Heart right ventricle (tissue), 16 donors: ENCODE data around the gene WDR18. TPM values are rescaled to one million over a fixed set of nuclear protein-coding genes. Genes with fewer than 3 reads are reported as not detected.
A peak's percentile ranks its signal among the peaks of the same experiment; 100 is the strongest.

ENCODE experiments used
- ATAC-seq, 8 donors: fragments of 200-7000 bp; cut with Tn5 transposase; one replicate each; pipeline ENCODE4 v1.9.1; 2020; ENCODE audit warnings: mild to moderate bottlenecking in 8 of 8, moderate library complexity in 8 of 8, moderate number of reproducible peaks in 1 of 8
- DNase-seq, 2 donors: peaks; one replicate each; pipeline ENCODE4 v3.0.0-alpha.2; 2020
- H3K27ac ChIP-seq, 10 donors: fragments of 200-600 bp; sonication (generic) in 2 of 10; one replicate each; pipeline versions ENCODE4 v1.5.0 to v1.8.0; 2020 to 2022; ENCODE audit warnings: mild to moderate bottlenecking in 3 of 10
- H3K27me3 ChIP-seq, 7 donors: fragments of 200-600 bp; one replicate each; pipeline ENCODE4 v1.8.0; 2021 to 2022; ENCODE audit warnings: mild to moderate bottlenecking in 2 of 7
- H3K36me3 ChIP-seq, 9 donors: fragments of 200-600 bp; sonication (generic) in 1 of 9; one replicate each; pipeline versions ENCODE4 v1.5.0 to v1.8.0; 2020 to 2022; ENCODE audit warnings: mild to moderate bottlenecking in 2 of 9
- H3K4me1 ChIP-seq, 9 donors: fragments of 200-600 bp; sonication (generic) in 1 of 9; one replicate each; pipeline versions ENCODE4 v1.5.0 to v1.8.0; 2020 to 2022; ENCODE audit warnings: mild to moderate bottlenecking in 4 of 9
- H3K4me3 ChIP-seq, 10 donors: fragments of 200-600 bp; sonication (generic) in 2 of 10; one replicate each; pipeline versions ENCODE4 v1.5.0 to v1.8.0; 2020 to 2022; ENCODE audit warnings: mild to moderate bottlenecking in 7 of 10, moderate library complexity in 2 of 10
- H3K9me3 ChIP-seq, 11 donors: fragments of 200-600 bp in 10 of 11; sonication (generic) in 2 of 11; one replicate each; pipeline versions ENCODE4 v1.5.0 to v1.8.0; 2013 to 2022; ENCODE audit warnings: mild to moderate bottlenecking in 2 of 11, control low read depth in 1 of 11, moderate library complexity in 1 of 11
- CTCF ChIP-seq, 9 donors: fragments of 200-600 bp; sonication (generic) in 2 of 9; IDR thresholded peaks; one replicate each; pipeline versions ENCODE4 v1.5.0 to v1.8.0; 2021 to 2022; ENCODE audit warnings: antibody characterized with exemption in 9 of 9, mild to moderate bottlenecking in 5 of 9, moderate library complexity in 1 of 9
- WGBS, 2 donors: extraction: QIAGEN DNeasy Blood & Tissue Kit; methylation state at CpG; one replicate each; pipeline ENCODE4 v1.1.7; 2013; ENCODE audit warnings: inconsistent platforms in 1 of 2; 5-methylcytosine and 5-hydroxymethylcytosine counted together
- intact Hi-C, 10 donors: fragments of 100-400 bp; cut with DNase I; formaldehyde crosslinking; loops; one replicate each; pipeline versions ENCODE4 v1.11.1 to v1.14.2; 2022
- polyA plus RNA-seq, 2 donors: library from polyadenylated mRNA; stranded (reverse); fragments of 200-250 nt; gene quantifications; one replicate each; pipeline ENCODE4 v1.2.3, GENCODE V29; 2013
- total RNA-seq, 10 donors: library from RNA; stranded (reverse); fragmentation: NEBNext Ultra II Directional in 3 of 10; extraction: Animal tissue kit (Norgen Biotek cat#: 25700) in 3 of 10; gene quantifications; one replicate each; pipeline versions ENCODE4 v1.2.1 to v1.2.4, GENCODE V29; 2021 to 2023
- donor health status: Arrhythmogenic right ventricular cardiomyopathy.
- donor health status: ischemic (EF 13 %, LVEDD 7.1; RV severe dilation, severe dysfunction).
- donor health status: healthy with polysubstance abuse.
- donor health status: DM: no; HTN: yes; CAD: no.
- donor health status: DM: no; HTN: no; CAD: no.
- donor health status: ischemic (EF 25% LVEDD 6.9; RV normal size, moderate dysfunction).
- donor health status: ischemic (EF 25% LVEDD 5.7; RV mildly dilated, moderate dysfunction).
- donor health status: healthy.
- donor health status: DM: yes; HTN: yes; CAD: no.
- donor health status: Ischemic cardiomyopathy.
- donor health status: ischemic (EF 35%, LVEDD 5.7; RV mildly dilated, moderate dysfunction).
- donor health status: nonischemic (EF 11% LVEDD 7.7; RV severe dilation, severe dysfunction).
- donor health status: DM: yes; HTN: yes; CAD: no.
- donor health status: PGD.
- donor health status: ischemic (EF 29% LVEDD 5.4; RV normal size, mild dysfunction).
- donor health status: nonischemic (EF 23%, LVEDD 6.1; RV moderate dilation, normal function).

The WDR18 gene
- total and polyA plus RNA-seq, 12 donors: 17.3 to 66.4 (median 21.0) TPM

DNA sequence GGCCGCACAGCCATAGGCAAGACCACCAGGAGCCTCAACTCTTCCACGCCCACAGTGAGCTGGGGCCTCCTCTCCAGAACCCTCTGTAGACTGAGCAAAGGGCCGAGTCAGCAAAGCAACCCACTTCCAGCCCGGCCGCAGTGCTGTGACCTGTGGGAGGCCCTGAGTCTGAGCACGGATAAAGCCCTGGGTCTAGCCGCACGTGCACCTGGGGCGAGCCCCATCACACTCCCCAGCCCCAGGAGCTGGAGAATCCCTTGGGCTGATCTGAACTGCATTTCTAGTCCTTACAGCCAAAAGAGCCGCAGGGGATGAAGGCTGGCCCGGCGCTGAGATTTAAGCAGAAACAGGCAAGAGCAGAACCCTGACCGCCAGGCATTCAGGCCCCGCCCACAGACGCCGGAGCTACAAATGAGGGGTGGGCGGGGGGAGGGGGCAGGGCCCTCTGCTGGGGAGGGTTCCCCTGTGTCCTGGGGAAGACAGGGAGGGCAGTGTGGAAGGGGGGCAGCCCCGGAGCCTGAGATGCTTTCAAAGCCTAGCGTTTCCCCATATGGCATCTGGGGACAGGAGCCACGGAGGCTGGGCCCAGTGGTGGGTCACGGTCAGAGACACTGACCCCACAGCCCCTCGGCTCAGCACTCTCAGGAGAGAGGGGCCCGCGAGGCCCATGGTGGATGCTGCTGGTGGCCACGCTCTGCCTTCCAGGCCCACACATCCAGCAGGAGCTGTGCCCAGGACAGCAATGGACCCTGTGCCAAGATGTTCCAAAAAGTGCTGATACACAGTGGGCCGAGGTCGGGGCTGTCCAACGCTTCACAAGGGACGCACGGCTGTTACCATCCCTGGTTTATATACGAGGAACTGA, 31.9 kb downstream of the WDR18 start:
- intact Hi-C loops: no loop called here
- Histone ChIP-seq H3K9me3 (no peaks in the 10 kb centered on the region), H3K27me3 (no peaks in the 10 kb centered on the region), H3K36me3 (peaks cover 0 to 52% (median 30%) of the 10 kb centered on the region in 9 donors), H3K4me3 (peak overlapping the region in 1 of 10 donors; percentile 23), H3K27ac (peak overlapping the region in 7 of 10 donors; percentile 5 to 52 (median 29)), H3K4me1 (peaks cover 51 to 63% (median 55%) of the 10 kb centered on the region in 9 donors)
- ATAC-seq: no peak
- TF ChIP-seq CTCF (IDR thresholded peaks at IDR 0.05): no peak
- no peak for DNase-seq
- WGBS, 2 donors: 58 to 63% methylated on average over 31 of the region's 31 CpGs

GRCh38 chr19:1016647-1017114, 32.5 kb downstream of the WDR18 start:
- peaks cover 52 to 69% (median 57%) of the 10 kb centered on the region in 9 donors for H3K4me1 ChIP-seq

GRCh38 chr19:1017115-1017905, 33.2 kb downstream of the WDR18 start:
- Histone ChIP-seq H3K27me3 (no peaks in the 10 kb centered on the region), H3K36me3 (peaks cover 0 to 40% (median 18%) of the 10 kb centered on the region in 9 donors), H3K27ac (peak overlapping the region in 8 of 10 donors; percentile 0 to 53 (median 38)), H3K4me1 (peaks cover 53 to 75% (median 64%) of the 10 kb centered on the region in 9 donors), H3K4me3 (peak overlapping the region in 3 of 10 donors; percentile 23 to 25 (median 25)), H3K9me3 (no peaks in the 10 kb centered on the region)
- DNase-seq: no peak
- intact Hi-C loops: no loop called here
- TF ChIP-seq CTCF (IDR thresholded peaks at IDR 0.05): no peak
- WGBS, 2 donors: 53 to 55% methylated on average over 24 of the region's 24 CpGs
- ATAC-seq: no peak

More at GRCh38 chr19:1016647-1017114, 32.5 kb downstream of the WDR18 start:
- peak overlapping the region in 3 of 10 donors; percentile 23 to 25 (median 25) for H3K4me3 ChIP-seq
- intact Hi-C loops: no loop called here
- WGBS, 2 donors: 29 to 32% methylated on average over 12 of the region's 12 CpGs
- peak overlapping the region in 8 of 10 donors; percentile 5 to 53 (median 38) for H3K27ac ChIP-seq
- peaks cover 0 to 46% (median 24%) of the 10 kb centered on the region in 9 donors for H3K36me3 ChIP-seq
- peak in 1 of 8 donors; percentile 0 for ATAC-seq
- DNase-seq: no peak
- TF ChIP-seq CTCF (IDR thresholded peaks at IDR 0.05): no peak
- no peaks in the 10 kb centered on the region for H3K9me3 ChIP-seq
- H3K27me3 ChIP-seq: no peaks in the 10 kb centered on the region

GRCh38 chr19:1017906-1018305, 33.8 kb downstream of the WDR18 start:
- Histone ChIP-seq H3K27me3 (no peaks in the 10 kb centered on the region), H3K4me1 (peaks cover 53 to 81% (median 68%) of the 10 kb centered on the region in 9 donors), H3K36me3 (peaks cover 0 to 34% (median 12%) of the 10 kb centered on the region in 9 donors), H3K27ac (peak overlapping the region in 5 of 10 donors; percentile 0 to 53 (median 49)), H3K4me3 (peak overlapping the region in 1 of 10 donors; percentile 71), H3K9me3 (no peaks in the 10 kb centered on the region)
- DNase-seq: no peak
- WGBS, 2 donors: 82 to 92% methylated on average over 9 of the region's 9 CpGs
- ATAC-seq: no peak
- intact Hi-C loops: no loop called here
- TF ChIP-seq CTCF (IDR thresholded peaks at IDR 0.05): no peak
